ENCODE results near the gene FURIN.
"Not testable (repeated sequence)": the region's sequence is repeated elsewhere in the genome, so short reads cannot be mapped to it uniquely, and the experiment has no call there.

Gene FURIN

DNA sequence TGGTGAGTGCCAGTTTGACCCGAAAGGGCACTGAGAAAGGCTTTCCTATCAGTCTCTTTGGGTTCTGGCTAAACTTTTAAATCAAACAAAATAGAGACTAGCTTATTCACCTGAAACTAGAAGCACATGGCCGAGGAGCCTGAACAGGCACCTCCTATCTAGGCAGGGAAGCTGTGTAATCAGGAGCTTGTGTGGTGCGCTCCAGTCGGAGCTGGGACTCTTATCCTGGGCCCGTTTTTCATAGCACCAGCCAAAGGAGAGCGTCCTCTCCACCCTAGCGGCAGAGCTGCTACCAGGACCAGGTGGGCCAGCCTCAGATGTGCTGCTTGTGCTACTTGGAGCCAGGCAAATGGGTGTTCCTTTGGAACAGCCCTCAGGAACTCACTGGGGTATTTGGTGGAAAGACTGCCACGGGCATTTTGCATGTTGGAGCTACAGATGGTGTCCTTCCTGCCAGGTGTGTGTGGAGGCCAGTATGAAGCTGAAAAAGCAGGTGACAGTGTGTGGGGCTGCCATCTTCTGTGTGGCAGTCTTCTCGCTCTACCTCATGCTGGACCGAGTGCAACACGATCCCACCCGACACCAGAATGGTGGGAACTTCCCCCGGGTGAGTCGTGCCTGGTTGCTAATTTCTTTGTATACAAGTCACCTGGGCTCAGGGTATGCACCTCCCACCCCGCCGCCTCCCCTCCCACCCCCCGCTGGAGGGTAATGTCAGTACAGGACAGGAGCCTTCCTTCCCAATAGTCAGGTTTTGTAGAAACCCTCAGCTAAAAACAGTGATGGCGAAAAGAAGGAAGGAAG, 35.5 kb downstream of the FURIN start:
- DNase-seq: peak; percentile 72

DNA sequence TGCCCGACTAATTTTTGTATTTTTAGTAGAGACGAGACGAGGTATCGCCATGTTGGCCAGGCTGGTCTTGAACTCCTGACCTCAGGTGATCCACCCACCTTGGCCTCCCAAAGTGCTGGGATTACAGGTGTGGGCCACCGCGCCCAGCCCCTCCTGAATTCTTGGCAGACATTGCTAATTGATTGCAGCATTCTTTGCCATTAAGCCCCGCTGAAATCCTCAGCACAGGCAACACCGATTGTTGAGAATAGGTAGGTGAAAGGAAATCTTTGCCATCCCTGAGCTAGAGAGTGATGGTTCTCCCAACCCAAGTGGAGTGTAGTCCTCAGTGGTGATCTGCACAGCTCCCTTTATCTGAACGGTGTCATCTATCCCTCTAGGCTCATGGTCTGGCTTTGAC, 36.4 kb downstream of the FURIN start:
- DNase-seq: no peak

DNA sequence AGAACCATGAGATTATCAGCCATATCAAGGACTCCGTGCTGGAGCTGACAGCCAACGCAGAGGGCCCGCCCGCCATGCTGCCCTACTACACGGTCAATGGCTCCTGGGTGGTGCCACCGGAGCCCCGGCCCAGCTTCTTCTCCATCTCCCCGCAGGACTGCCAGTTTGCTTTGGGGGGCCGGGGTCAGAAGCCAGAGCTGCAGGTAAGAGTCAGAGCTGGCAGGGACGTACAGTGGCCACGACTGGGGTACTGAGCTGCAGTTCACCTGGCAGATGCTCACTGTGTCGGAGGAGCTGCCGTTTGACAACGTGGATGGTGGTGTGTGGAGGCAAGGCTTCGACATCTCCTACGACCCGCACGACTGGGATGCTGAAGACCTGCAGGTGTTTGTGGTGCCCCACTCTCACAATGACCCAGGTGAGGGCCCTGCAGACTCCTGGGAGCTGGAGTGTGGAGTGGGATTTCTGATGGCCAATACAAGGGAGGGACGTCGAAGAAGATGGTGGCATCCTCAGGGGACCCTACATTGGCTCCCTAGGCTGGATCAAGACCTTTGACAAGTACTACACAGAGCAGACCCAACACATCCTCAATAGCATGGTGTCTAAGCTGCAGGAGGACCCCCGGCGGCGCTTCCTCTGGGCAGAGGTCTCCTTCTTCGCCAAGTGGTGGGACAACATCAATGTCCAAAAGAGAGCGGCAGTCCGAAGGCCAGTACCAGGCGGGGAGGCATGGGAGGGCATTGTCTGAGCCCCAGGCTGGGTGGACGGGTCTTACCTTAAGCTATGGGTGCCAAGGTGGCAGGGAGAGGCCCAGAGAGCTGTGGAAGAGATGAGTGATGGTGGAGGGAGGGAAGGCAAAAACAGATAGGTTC, 37.2 kb downstream of the FURIN start:
- no peak for DNase-seq

DNA sequence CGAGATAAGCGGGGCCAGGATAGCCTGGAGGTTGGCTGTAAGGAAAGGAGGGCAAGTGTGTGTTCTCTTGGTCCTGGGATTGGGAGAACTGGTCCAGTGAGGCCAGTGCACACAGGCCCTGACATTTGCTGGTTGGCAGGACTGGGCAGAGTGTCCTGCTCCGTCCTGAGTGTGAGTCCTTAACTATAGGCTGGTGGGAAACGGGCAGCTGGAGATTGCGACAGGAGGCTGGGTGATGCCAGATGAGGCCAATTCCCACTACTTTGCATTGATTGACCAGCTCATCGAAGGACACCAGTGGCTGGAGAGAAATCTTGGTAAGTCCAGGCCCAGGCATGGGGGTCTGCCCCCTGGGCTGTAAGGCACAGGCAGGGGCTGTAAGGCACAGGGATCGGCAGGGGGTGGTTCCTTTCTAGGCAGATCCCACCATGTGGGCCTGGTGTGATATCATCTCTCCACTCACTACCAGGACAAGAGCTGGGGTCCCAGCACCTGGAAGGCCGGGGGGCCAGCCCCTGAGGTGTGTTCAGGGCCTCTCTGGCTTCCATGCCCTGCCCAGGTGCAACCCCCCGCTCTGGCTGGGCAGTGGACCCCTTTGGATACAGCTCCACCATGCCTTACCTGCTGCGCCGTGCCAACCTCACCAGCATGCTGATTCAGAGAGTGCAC, 37.9 kb downstream of the FURIN start:
- no peak for DNase-seq

DNA sequence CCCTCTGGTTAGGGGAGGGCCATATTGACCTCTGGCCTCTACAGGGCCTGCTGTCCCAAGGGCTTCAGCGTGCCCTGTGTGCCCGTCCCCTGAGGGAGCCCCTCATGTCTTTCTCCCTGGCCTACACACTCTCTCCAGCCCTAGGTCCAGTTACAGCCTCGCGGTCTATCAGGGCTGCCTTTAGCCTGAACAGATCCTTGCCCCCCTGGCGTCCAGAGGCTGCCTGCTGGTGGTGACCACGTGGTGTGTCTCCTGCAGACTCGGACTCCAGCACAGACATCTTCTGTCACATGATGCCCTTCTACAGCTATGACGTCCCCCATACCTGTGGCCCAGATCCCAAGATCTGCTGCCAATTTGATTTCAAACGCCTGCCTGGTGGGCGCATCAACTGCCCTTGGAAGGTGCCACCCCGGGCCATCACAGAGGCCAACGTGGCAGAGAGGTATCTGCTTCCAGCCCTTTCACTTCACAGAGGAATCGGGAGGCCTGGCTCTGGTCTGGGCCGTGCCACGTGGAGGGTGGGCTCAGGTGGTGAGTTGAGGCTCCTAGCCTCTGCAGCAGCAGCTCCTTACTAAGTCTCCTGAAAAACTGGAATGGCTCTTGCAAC, 38.8 kb downstream of the FURIN start:
- no peak for DNase-seq

DNA sequence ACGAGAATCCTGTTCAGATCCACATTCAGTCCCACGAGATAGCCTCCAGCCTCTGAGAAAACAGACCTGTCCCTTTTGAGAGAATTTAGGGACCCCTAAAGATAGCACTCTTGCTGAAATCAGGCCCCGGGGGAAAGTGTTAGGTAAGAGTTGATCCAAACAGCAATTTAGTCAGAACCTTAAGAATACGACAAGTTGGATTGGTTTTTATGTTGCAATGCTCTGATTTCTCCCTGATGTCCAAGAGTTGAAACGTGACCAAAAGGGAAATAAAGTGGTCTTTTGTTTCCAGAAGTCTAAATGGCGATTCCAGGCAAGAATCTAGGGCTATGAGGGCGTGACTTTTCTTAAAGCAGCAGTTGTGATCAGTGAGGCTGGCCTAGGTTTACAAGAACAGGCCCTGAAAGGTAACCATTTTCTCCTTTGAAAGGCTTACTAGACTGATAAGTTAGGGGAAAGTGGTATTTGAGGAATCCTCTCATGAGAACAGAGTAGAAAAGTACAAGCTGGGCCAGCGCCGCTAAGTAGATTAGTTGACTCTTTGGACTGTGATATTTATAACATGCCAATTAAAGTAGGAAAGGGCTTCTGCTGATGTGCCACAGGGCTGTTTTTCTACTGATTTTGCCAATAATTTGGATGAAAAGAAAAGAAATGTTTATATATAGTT, 39.6 kb downstream of the FURIN start:
- DNase-seq: no peak

DNA sequence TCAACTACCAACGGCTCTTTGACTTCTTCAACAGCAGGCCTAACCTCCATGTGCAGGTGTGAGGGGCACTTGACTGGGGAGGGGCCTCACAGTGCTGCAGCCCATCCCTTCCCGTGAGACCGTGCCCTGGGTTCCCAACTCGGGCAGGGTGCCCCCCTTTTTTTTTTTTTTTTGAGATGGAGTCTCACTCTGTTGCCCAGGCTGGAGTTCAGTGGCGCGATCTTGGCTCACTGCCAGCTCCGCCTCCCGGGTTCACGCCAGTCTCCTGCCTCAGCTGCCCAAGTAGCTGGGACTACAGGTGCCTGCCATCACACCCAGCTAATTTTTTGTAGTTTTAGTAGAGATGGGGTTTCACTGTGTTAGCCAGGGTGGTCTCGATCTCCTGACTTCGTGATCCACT, 41.1 kb downstream of the FURIN start:
- DNase-seq: not testable (repeated sequence)

DNA sequence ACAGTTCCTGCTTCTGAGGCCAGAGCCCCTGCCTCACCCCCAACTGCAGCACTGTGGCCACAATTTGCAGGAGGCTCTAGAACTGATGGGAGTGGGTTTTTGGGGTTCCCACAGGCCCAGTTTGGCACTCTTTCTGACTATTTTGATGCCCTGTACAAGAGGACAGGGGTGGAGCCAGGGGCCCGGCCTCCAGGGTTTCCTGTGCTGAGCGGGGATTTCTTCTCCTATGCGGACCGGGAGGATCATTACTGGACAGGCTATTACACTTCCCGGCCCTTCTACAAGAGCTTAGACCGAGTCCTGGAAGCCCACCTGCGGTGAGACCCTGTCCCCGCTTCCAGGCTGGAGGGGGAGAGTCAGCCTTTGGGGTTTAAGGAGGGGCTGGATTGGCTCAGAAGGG, 41.6 kb downstream of the FURIN start:
- DNase-seq: no peak

DNA sequence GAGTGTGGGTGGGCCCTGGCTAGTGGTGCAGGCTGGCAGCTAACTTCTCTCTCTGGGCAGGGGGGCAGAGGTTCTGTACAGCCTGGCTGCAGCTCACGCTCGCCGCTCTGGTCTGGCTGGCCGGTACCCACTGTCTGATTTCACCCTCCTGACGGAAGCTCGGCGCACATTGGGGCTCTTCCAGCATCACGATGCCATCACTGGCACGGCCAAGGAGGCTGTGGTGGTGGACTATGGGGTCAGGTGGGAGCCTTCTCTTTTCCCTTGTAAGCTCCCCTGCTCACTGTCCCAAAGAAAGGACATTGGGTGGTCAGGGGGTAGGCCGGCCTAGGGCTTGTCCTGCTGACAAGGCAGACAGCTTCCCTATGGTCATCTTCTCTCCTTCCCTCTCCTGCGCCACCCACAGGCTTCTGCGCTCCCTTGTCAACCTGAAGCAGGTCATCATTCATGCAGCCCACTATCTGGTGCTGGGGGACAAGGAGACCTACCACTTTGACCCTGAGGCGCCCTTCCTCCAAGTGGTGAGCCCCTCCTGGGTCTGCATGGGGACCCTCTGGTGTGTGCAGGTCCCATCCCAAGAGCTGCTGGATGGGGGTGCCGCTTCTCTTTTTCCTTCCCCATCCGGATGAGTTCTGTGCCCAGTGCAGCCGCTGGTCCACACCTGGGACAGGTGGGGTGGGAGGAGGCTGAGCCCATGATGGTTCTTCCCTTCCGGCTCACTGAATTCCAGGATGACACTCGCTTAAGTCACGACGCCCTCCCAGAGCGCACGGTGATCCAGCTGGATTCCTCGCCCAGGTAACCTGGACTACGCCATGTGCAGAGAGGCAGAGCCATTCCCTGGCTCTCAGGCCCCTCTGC, 42.3 kb downstream of the FURIN start:
- DNase-seq: no peak

DNA sequence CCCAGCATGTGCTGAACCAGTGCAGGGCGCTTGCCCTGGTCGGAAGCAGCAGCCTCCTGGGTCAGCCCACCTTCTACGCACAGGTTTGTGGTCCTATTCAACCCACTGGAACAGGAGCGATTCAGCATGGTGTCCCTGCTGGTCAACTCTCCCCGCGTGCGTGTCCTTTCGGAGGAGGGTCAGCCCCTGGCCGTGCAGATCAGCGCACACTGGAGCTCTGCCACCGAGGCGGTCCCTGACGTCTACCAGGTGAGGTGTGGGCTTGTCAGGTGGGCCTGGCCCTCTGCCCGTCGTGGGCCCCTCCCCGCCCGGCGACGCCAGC, 42.9 kb downstream of the FURIN start:
- no peak for DNase-seq

DNA sequence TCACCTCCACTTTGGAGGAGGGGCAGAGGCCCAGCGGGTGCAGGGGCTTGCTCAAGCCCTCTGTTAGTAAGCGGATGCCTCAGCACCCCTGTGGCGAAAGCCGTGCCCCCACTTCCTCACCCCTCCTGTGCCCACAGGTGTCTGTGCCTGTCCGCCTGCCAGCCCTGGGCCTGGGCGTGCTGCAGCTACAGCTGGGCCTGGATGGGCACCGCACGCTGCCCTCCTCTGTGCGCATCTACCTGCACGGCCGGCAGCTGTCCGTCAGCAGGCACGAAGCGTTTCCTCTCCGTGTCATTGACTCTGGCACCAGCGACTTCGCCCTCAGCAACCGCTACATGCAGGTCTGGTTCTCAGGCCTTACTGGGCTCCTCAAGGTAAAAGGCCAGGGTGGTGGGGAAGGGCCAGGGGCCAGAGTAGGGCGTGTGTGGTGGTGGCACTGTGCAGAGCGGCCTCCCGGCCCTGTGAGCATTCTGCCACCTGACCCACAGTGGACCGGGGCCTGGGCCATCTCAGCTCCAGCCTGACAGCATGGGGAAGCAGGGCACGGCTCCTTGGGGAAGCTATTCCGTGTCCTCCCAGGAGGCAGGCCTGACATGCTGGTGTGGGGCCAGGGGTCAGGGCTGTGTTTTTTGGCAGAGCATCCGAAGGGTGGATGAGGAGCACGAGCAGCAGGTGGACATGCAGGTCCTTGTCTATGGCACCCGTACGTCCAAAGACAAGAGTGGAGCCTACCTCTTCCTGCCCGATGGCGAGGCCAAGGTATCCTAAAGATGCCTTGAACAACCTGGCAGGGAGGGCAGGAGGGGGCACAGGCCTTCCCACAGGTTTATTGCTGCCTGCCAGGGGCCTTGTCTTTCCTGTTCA, 43.8 kb downstream of the FURIN start:
- DNase-seq: no peak

DNA sequence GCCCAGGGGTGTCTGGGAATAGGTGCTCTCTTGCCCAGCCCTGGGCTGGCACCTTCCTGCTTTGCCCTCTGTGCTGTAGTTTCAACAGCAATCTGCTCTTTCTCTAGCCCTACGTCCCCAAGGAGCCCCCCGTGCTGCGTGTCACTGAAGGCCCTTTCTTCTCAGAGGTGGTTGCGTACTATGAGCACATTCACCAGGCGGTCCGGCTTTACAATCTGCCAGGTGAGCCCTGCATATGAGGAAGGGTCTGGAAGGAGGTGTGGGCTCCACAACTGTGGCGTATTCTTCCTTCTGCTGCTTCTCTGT, 44.3 kb downstream of the FURIN start:
- DNase-seq: no peak

DNA sequence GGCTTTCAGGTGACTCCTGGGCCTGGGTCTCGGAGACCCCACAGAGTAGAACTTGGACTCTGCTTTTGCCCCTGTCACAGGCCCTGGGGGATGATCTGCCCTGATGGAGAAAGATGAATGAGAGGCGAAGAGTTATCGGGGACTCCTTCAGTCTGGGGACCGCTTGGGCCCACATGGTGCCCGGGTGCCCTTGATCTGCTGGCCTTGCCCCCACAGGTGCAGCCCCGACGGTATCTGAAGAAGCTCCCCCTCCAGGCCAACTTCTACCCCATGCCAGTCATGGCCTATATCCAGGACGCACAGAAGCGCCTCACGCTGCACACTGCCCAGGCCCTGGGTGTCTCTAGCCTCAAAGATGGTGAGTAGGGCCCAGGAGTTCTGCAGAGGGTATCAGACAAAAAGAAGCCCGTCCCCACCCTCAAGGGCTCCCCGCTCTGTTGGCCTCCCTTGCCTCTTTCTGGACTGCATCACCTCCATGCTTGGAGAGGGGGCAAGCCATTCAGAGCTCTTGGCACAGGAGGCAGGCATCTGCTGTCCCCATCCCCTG, 45.1 kb downstream of the FURIN start:
- DNase-seq: no peak

DNA sequence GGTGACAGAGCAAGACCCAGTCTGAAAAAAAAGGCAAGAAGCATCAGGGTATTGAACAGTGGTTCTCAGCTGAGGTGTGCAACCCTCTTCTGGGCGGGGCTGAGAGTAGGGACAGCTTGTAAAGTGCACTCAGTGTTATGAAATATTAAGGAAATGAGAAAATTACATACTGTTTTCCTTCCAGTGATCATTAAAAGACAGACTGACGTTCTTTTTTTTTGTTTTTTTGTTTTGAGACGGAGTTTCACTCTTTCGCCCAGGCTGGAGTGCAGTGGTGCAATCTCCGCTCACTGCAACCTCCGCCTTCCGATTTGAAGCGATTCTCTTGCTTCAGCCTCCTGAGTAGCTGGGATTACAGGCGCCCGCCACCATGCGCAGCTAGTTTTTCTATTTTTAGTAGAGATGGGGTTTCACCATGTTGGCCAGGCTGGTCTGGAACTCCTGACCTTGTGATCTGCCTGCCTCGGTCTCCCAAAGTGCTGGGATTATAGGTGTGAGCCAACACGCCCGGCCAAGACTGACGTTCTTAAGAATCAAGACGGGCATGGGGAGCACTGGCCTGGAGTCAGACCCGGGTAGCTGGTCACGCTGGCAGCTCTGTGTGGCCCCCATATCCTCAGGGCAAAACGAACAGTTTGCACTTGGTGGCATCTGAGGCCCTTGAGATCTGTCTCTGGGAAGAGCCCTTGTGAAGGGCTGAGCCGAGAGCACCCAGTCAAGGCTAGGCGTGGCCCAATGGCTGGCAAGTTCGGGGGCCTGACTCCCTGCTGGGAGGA, 46.1 kb downstream of the FURIN start:
- DNase-seq: peak; percentile 24

DNA sequence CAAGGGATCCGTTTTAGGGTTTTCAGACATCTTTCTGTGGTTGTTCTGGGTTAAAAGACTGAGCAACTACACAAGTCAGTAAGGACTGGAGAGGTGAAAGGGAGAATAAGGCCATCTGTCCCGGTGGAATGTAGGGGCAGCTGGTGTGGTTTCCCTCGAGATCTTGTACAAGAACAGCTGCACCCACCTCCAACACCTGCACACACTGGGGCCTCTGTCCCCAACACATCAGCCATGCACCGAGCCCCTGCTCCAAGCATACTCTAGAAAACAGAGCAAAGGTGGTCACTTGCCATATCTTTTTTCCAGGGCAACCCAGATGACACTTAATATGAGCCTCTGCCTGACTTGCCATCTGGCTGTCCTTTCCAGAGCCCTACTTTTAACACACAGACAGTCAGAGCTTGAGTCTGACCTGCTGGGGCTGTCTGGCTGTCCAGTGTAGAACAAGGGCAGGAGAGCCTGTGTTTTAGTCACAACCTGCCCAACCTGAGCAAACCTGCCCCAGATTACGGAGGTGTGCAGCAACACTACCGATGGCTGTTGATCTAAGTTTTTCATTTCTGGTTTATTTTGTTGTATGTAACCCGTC, 46.9 kb downstream of the FURIN start:
- peak; percentile 15 for DNase-seq

DNA sequence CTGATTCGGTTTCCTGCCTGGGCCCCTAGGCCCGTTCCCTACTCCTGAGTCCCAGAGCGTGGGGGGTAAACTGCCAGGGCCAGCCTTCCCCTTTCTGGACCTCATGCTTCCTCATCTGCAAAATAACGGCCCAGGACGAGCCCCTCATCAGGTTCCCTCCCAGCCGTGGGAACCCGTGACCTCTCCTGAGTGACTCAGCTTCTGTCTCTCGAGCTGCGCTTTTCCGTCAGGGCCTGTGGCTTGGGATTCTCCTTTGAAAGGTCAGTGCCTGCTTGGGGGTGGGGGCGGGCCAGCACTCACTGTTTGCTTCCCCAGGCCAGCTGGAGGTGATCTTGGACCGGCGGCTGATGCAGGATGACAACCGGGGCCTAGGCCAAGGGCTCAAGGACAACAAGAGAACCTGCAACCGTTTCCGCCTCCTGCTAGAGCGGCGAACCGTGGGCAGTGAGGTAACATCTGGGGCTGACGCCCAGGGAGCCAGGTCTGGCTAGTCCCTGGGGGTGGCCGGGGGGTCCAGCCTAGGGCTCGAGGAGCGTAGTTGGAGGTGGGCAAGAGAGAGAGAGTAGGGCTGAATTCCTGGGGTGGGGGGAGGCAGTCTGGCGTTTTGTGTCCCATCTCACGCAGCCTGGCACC, 47.5 kb downstream of the FURIN start:
- peak; percentile 83 for DNase-seq

DNA sequence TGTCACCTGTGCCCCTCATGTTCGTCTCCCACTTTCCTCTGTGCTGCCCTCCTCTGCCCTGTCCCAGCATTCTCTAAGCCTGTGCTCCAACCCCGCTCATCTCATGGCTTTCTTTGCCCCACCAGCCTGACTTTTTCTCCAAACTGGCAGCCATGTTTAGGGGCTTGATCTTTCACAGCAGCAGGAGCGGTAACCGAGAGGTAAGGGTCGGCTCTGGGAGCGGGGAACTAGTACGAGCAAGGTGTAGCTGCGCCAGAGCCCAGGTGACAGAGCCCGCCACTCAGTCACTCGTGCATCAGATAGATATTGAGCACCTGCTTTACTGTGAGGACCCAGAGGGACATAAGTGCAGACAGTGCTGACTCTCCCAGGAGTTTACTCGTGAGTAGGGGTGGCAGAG, 48.1 kb downstream of the FURIN start:
- no peak for DNase-seq

DNA sequence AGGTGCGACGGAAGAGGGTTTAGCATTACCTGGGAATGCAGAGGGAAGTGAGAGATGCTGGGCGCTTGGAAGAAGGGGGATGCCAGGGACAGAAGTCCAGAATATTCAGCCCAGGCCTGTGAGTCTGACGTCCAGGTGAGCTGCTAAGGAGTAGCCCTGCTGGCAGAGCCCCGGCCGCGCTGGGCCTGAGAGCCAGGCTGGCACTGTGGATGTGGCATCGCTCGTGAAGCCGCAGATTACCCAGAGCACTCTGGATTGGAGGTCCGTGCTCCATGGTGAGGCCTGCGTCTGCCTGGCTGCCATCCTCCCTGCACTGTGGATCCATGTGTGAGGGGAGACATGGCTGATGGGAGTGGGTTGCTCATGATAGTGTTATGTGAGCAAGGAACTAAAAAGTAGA, 49.2 kb downstream of the FURIN start:
- DNase-seq: no peak

Measured in hematopoietic multipotent progenitor cell treated with erythropoietin and hydrocortisone succinate and interleukin-3 and kit ligand, for 4 days (in vitro differentiated cells).